Neural cell (in vitro differentiated cells): ENCODE measurements around the gene PHLPP1. TPM values are rescaled to one million over a fixed set of nuclear protein-coding genes. Genes with fewer than 3 reads are reported as not detected.

ENCODE experiments used
- H2AFZ ChIP-seq: fragments of 200-600, 300-800 bp; sonication (generic), shearing (Covaris generic); 2 replicates; pipeline ENCODE4 v1.6.0; 2014; ENCODE audit warnings: low read depth, mild to moderate bottlenecking, antibody characterized with exemption, low read length, moderate library complexity
- H3F3A ChIP-seq: fragments of 200-600 bp; shearing (Covaris generic); 2 replicates; pipeline ENCODE4 v1.6.1; 2016; ENCODE audit warnings: mild to moderate bottlenecking, moderate library complexity, mixed read lengths, antibody characterized with exemption, low read length; ENCODE audit not compliant: insufficient read depth, poor library complexity, severe bottlenecking
- H3K27ac ChIP-seq: fragments of 200-600, 300-800 bp; sonication (generic), shearing (Covaris generic); 2 replicates; pipeline ENCODE4 v1.5.1; 2014; ENCODE audit warnings: mild to moderate bottlenecking, low read length, moderate library complexity
- H3K27me3 ChIP-seq: fragments of 300-800, 200-600 bp; sonication (generic), shearing (Covaris generic); 2 replicates; pipeline ENCODE4 v1.6.0; 2014; ENCODE audit warnings: mild to moderate bottlenecking, low read depth, low read length, moderate library complexity; ENCODE audit not compliant: insufficient read depth
- H3K36me3 ChIP-seq: fragments of 300-800, 200-600 bp; sonication (generic), shearing (Covaris generic); 2 replicates; pipeline ENCODE4 v1.5.1; 2014; ENCODE audit warnings: mild to moderate bottlenecking, antibody characterized with exemption, low read length, moderate library complexity; ENCODE audit not compliant: insufficient read depth
- H3K4me2 ChIP-seq: fragments of 300-800, 200-600 bp; sonication (generic), shearing (Covaris generic); 2 replicates; pipeline ENCODE4 v1.6.0; 2014; ENCODE audit warnings: mild to moderate bottlenecking, low read length
- H3K4me3 ChIP-seq: fragments of 300-800, 200-600 bp; sonication (generic), shearing (Covaris generic); 2 replicates; pipeline ENCODE4 v1.5.1; 2014; ENCODE audit warnings: mild to moderate bottlenecking, low read length, moderate library complexity
- H3K79me2 ChIP-seq: fragments of 200-600 bp; shearing (Covaris generic); replicated peaks from 2 replicates; pipeline ENCODE4 v1.6.0; 2014; ENCODE audit warnings: mild to moderate bottlenecking, low read length, moderate library complexity; ENCODE audit not compliant: insufficient read depth
- H3K9ac ChIP-seq: fragments of 300-800, 200-600 bp; sonication (generic), shearing (Covaris generic); 2 replicates; pipeline ENCODE4 v1.6.1; 2016; ENCODE audit warnings: mild to moderate bottlenecking, low read length, mixed read lengths
- H3K9me2 ChIP-seq: fragments of 200-600 bp; shearing (Covaris generic); 2 replicates; pipeline ENCODE4 v1.6.1; 2016; ENCODE audit warnings: mild to moderate bottlenecking, low read length, mixed read lengths; ENCODE audit not compliant: insufficient read depth
- H3K9me3 ChIP-seq: fragments of 200-600, 300-800 bp; sonication (generic), shearing (Covaris generic); 2 replicates; pipeline ENCODE4 v1.6.1; 2016; ENCODE audit warnings: mild to moderate bottlenecking, mixed run types, low read length, moderate library complexity, mixed read lengths
- H4K20me1 ChIP-seq: fragments of 200-600 bp; shearing (Covaris generic); 2 replicates; pipeline ENCODE4 v1.6.1; 2016; ENCODE audit warnings: mild to moderate bottlenecking, mixed run types; ENCODE audit not compliant: insufficient read depth
- EP300 ChIP-seq: fragments of 450-650 bp; conservative IDR thresholded peaks from 2 replicates; pipeline ENCODE4 v1.6.1; 2014; ENCODE audit warnings: antibody characterized with exemption, mild to moderate bottlenecking, moderate library complexity; ENCODE audit not compliant: poor library complexity, severe bottlenecking
- EZH2 ChIP-seq: fragments of 200-600, 300-800 bp; shearing (Covaris generic), sonication (generic); IDR thresholded peaks from 2 replicates; pipeline ENCODE4 v1.6.1; 2014; ENCODE audit warnings: antibody characterized with exemption, low read length, borderline replicate concordance, mild to moderate bottlenecking; ENCODE audit not compliant: insufficient read depth, poor library complexity, severe bottlenecking
- MXI1 ChIP-seq: fragments of 450-650 bp; conservative IDR thresholded peaks from 2 replicates; pipeline ENCODE4 v1.6.1; 2014; ENCODE audit warnings: antibody characterized with exemption, mild to moderate bottlenecking; ENCODE audit not compliant: poor library complexity, severe bottlenecking
- POLR2AphosphoS5 ChIP-seq: IDR thresholded peaks from 2 replicates; pipeline ENCODE4 v1.6.1; 2012
- RAD21 ChIP-seq: fragments of 450-650 bp; conservative IDR thresholded peaks from 2 replicates; pipeline ENCODE4 v1.6.1; 2014; ENCODE audit warnings: antibody characterized with exemption, mild to moderate bottlenecking, moderate library complexity
- SMC3 ChIP-seq: fragments of 450-650 bp; conservative IDR thresholded peaks from 2 replicates; pipeline ENCODE4 v1.6.1; 2014; ENCODE audit warnings: antibody characterized with exemption, mild to moderate bottlenecking, moderate library complexity; ENCODE audit not compliant: poor library complexity
- TAF1 ChIP-seq: IDR thresholded peaks from 2 replicates; pipeline ENCODE4 v1.6.1; 2012; ENCODE audit warnings: low read depth
- polyA plus RNA-seq: library from polyadenylated mRNA; depleted of rRNA; stranded (reverse); fragments of >200 nt; gene quantifications from 2 replicates; pipeline ENCODE4 v1.2.3, GENCODE V29; 2014
- TF ChIP-seq, protein P1 (sequence below): fragments of 450-650 bp; IDR thresholded peaks from 2 replicates; pipeline ENCODE4 v1.5.1; 2014; ENCODE audit warnings: antibody characterized with exemption, mild to moderate bottlenecking, moderate library complexity; ENCODE audit not compliant: poor library complexity, severe bottlenecking
- TF ChIP-seq, protein P2 (sequence below): IDR thresholded peaks from 2 replicates; pipeline ENCODE4 v1.6.1; 2012; ENCODE audit warnings: borderline replicate concordance

Gene PHLPP1
- polyA plus RNA-seq, 1 donor from 2014 or later: 4.5 TPM

DNA sequence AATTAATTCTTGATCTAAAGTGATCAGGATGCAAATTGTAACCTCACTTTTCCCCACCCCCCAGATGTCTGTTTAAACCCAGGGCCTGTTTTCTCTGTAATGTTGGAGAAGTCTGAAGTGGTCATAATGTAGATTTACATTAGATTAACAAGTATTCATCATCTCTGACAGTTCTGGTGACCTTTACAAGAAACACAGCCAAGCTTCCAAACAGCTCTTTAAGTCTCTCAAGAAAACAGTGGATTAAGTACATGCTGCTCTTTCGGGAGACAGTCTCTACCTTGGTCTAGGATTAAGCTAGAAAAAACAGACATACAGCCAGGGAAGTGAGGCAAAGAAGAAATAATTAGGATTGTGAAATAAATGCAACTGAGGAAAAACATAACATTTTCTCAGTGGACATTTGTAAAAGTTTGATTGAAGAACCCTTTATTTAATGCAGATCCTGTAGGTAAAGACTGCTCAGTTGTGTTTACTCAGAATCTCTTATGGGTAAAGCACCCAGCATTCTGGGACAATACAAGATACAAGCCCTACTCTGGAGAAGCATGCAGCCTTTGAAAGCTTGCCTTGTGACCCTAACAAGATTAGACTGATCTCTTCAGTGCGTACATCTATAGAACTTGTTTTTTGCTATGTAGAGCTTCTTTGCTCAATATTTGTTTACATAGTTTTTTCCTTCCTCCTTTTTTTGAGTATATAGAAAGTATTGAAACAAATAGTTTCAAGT, 203.9 kb downstream of the PHLPP1 start:
- Histone ChIP-seq H3K9ac (no peak overlapping the region), H3K9me3 (no peaks in the 10 kb centered on the region), H3K27ac (no peak overlapping the region), H3K9me2 (no peaks in the 10 kb centered on the region), H3F3A (no peaks in the 10 kb centered on the region), H3K79me2 (no peaks in the 10 kb centered on the region), H3K27me3 (no peaks in the 10 kb centered on the region), H2AFZ (no peak overlapping the region), H3K36me3 (no peaks in the 10 kb centered on the region), H4K20me1 (no peaks in the 10 kb centered on the region), H3K4me3 (no peak overlapping the region), H3K4me2 (no peak overlapping the region)
- TF ChIP-seq RAD21 (no peak), TAF1 (no peak), MXI1 (no peak), EP300 (no peak), SMC3 (no peak), EZH2 (no peak), POLR2AphosphoS5 (no peak)
- TF ChIP-seq, protein P1, sequence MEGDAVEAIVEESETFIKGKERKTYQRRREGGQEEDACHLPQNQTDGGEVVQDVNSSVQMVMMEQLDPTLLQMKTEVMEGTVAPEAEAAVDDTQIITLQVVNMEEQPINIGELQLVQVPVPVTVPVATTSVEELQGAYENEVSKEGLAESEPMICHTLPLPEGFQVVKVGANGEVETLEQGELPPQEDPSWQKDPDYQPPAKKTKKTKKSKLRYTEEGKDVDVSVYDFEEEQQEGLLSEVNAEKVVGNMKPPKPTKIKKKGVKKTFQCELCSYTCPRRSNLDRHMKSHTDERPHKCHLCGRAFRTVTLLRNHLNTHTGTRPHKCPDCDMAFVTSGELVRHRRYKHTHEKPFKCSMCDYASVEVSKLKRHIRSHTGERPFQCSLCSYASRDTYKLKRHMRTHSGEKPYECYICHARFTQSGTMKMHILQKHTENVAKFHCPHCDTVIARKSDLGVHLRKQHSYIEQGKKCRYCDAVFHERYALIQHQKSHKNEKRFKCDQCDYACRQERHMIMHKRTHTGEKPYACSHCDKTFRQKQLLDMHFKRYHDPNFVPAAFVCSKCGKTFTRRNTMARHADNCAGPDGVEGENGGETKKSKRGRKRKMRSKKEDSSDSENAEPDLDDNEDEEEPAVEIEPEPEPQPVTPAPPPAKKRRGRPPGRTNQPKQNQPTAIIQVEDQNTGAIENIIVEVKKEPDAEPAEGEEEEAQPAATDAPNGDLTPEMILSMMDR: no peak
- TF ChIP-seq, protein P2, sequence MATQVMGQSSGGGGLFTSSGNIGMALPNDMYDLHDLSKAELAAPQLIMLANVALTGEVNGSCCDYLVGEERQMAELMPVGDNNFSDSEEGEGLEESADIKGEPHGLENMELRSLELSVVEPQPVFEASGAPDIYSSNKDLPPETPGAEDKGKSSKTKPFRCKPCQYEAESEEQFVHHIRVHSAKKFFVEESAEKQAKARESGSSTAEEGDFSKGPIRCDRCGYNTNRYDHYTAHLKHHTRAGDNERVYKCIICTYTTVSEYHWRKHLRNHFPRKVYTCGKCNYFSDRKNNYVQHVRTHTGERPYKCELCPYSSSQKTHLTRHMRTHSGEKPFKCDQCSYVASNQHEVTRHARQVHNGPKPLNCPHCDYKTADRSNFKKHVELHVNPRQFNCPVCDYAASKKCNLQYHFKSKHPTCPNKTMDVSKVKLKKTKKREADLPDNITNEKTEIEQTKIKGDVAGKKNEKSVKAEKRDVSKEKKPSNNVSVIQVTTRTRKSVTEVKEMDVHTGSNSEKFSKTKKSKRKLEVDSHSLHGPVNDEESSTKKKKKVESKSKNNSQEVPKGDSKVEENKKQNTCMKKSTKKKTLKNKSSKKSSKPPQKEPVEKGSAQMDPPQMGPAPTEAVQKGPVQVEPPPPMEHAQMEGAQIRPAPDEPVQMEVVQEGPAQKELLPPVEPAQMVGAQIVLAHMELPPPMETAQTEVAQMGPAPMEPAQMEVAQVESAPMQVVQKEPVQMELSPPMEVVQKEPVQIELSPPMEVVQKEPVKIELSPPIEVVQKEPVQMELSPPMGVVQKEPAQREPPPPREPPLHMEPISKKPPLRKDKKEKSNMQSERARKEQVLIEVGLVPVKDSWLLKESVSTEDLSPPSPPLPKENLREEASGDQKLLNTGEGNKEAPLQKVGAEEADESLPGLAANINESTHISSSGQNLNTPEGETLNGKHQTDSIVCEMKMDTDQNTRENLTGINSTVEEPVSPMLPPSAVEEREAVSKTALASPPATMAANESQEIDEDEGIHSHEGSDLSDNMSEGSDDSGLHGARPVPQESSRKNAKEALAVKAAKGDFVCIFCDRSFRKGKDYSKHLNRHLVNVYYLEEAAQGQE: no peak

DNA sequence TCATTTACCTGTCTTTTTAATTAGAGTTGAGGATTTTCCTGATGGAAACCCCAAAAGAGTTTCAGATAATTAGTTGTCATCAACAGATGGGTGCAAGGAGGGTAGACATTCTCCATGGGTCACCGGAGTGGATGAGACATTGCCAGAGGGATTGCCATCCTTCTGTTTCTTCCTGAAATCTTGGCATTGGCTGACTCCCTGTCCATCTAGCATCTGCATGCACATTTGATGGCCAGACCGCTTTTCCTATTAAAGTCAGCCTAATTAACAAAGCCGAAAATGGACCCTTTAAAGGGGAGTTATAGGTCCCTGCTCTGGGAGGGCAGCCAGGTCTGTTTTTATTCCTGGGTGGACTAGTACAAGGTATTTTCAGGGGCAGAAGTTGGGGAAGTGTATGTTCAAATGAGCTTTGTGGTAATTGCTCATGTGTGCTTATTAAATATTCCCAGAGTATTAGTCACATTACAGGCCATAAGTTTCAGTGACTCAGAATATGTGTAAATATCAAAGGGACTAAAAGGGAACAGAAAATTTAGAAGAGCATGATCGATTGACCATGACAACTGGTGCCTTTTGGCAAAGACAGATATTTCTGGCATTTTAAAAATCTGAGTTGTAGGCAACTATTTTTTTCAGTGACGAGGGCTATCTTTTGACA, 209.8 kb downstream of the PHLPP1 start:
- no peaks in the 10 kb centered on the region for H3K9me3 ChIP-seq
- H3K79me2 ChIP-seq: no peaks in the 10 kb centered on the region
- H3F3A ChIP-seq: no peaks in the 10 kb centered on the region
- TF ChIP-seq, protein P1: no peak
- no peak for TF ChIP-seq SMC3
- no peak for TF ChIP-seq EZH2
- TF ChIP-seq EP300: no peak
- TF ChIP-seq RAD21: no peak
- TF ChIP-seq, protein P2: no peak
- no peak for TF ChIP-seq TAF1
- no peak for TF ChIP-seq POLR2AphosphoS5
- TF ChIP-seq MXI1: no peak
- no peak overlapping the region for H3K27ac ChIP-seq
- no peak overlapping the region for H3K4me2 ChIP-seq
- H2AFZ ChIP-seq: no peak overlapping the region
- H3K27me3 ChIP-seq: no peaks in the 10 kb centered on the region
- no peak overlapping the region for H3K9ac ChIP-seq
- H3K9me2 ChIP-seq: no peaks in the 10 kb centered on the region
- H3K36me3 ChIP-seq: no peaks in the 10 kb centered on the region
- no peak overlapping the region for H3K4me3 ChIP-seq
- H4K20me1 ChIP-seq: no peaks in the 10 kb centered on the region
